NOMO-1 (cell line): ENCODE results near the gene RPS14.

ENCODE experiments used
- DNase-seq, 2 experiments: peaks; one replicate each; lab custom pipeline; 2025; ENCODE audit not compliant: unreplicated experiment in 2 of 2; lab: John Stamatoyannopoulos, UW

Gene RPS14

GRCh38 chr5:150402229-150402773 is 47.2 kb downstream of the RPS14 start:
- no peak for DNase-seq

- DNase-seq, result no peak
Observed at GRCh38 chr5:150401376-150402228, 47.9 kb downstream of the RPS14 start.

- no peak for DNase-seq
Observed at GRCh38 chr5:150401076-150401375, 48.5 kb downstream of the RPS14 start.

- DNase-seq, result no peak
Observed at GRCh38 chr5:150400316-150401075, 49.0 kb downstream of the RPS14 start.

GRCh38 chr5:150399524-150400211 is 49.9 kb downstream of the RPS14 start:
- DNase-seq, result no peak

- peak; percentile 9 to 12 for DNase-seq
Observed at GRCh38 chr5:150398722-150399523, 50.6 kb downstream of the RPS14 start.

- no peak for DNase-seq
Observed at GRCh38 chr5:150397782-150398721, 51.5 kb downstream of the RPS14 start.

- DNase-seq, result no peak
Observed at GRCh38 chr5:150397146-150397781, 52.3 kb downstream of the RPS14 start.

GRCh38 chr5:150396267-150396666 is 53.3 kb downstream of the RPS14 start:
- no peak for DNase-seq

GRCh38 chr5:150395688-150395975 is 53.9 kb downstream of the RPS14 start:
- DNase-seq, result no peak

- DNase-seq, result no peak
Observed at GRCh38 chr5:150394912-150395687, 54.4 kb downstream of the RPS14 start.

GRCh38 chr5:150394131-150394530 is 55.4 kb downstream of the RPS14 start:
- no peak for DNase-seq

- DNase-seq, result no peak
Observed at GRCh38 chr5:150393096-150393645, 56.4 kb downstream of the RPS14 start.

- DNase-seq, result no peak
Observed at GRCh38 chr5:150392680-150393079, 56.9 kb downstream of the RPS14 start.
